Liver (tissue), 9 donors: Measurements from ENCODE around the gene PTRHD1. TPM values are rescaled to one million over a fixed set of nuclear protein-coding genes. Genes with fewer than 3 reads are reported as not detected.

Experiments
- DNase-seq: peaks from one replicate; pipeline ENCODE4 v3.0.0-alpha.2; 2017; ENCODE audit warnings: low spot score
- H3K27ac ChIP-seq, 2 donors: one replicate each; pipeline ENCODE4 v1.7.0; 2013; ENCODE audit warnings: inconsistent platforms in 2 of 2, low read length in 2 of 2, control low read depth in 1 of 2, low read depth in 1 of 2, mild to moderate bottlenecking in 1 of 2
- H3K27me3 ChIP-seq, 4 donors: one replicate each; pipeline versions ENCODE4 v1.6.1 to v1.7.0; 2013; ENCODE audit warnings: low read length in 3 of 4, inconsistent platforms in 1 of 4, mild to moderate bottlenecking in 1 of 4, moderate library complexity in 1 of 4; ENCODE audit not compliant: control insufficient read depth in 4 of 4, insufficient read depth in 4 of 4
- H3K36me3 ChIP-seq, 4 donors: one replicate each; pipeline versions ENCODE4 v1.6.1 to v1.7.0; 2013; ENCODE audit warnings: low read length in 3 of 4, mild to moderate bottlenecking in 3 of 4, low read depth in 1 of 4, moderate library complexity in 1 of 4; ENCODE audit not compliant: control insufficient read depth in 4 of 4, insufficient read depth in 3 of 4
- H3K4me1 ChIP-seq, 4 donors: one replicate each; pipeline versions ENCODE4 v1.6.1 to v1.7.0; 2013; ENCODE audit warnings: low read length in 3 of 4, mild to moderate bottlenecking in 3 of 4, moderate library complexity in 1 of 4; ENCODE audit not compliant: control insufficient read depth in 4 of 4, insufficient read depth in 4 of 4
- H3K4me3 ChIP-seq, 3 donors: one replicate each; pipeline versions ENCODE4 v1.6.1 to v1.7.0; 2013; ENCODE audit warnings: low read length in 3 of 3, control low read depth in 1 of 3, low read depth in 1 of 3, mild to moderate bottlenecking in 1 of 3
- H3K9ac ChIP-seq, 2 donors: one replicate each; pipeline ENCODE4 v1.7.0; 2013; ENCODE audit warnings: low read length in 2 of 2, mild to moderate bottlenecking in 2 of 2, moderate library complexity in 2 of 2, control low read depth in 1 of 2, low read depth in 1 of 2
- H3K9me3 ChIP-seq, 4 donors: one replicate each; pipeline versions ENCODE4 v1.6.1 to v1.7.0; 2013; ENCODE audit warnings: low read length in 3 of 4; ENCODE audit not compliant: control insufficient read depth in 4 of 4
- ATF3 ChIP-seq: IDR thresholded peaks from 2 replicates; pipeline ENCODE4 v1.6.1; 2016; ENCODE audit warnings: antibody characterized with exemption
- CTCF ChIP-seq: fragments of 150-350 bp; IDR thresholded peaks from 2 replicates; pipeline ENCODE4 v1.5.1; 2017; ENCODE audit warnings: improper control_type of control experiment, low read depth, low read length; ENCODE audit not compliant: missing input control
- EGR1 ChIP-seq, 2 donors: IDR thresholded peaks; 2 replicates each; pipeline ENCODE4 v1.6.1; 2016 to 2018; ENCODE audit warnings: antibody characterized with exemption in 2 of 2, low read depth in 2 of 2
- FOXA1 ChIP-seq: IDR thresholded peaks from 2 replicates; pipeline ENCODE4 v1.6.1; 2016; ENCODE audit warnings: antibody characterized with exemption
- HNF4G ChIP-seq: IDR thresholded peaks from 2 replicates; pipeline ENCODE4 v1.6.1; 2016; ENCODE audit warnings: antibody characterized with exemption
- JUND ChIP-seq, 2 donors: IDR thresholded peaks; 2 replicates each; pipeline ENCODE4 v1.6.1; 2016; ENCODE audit warnings: antibody characterized with exemption in 2 of 2
- MAX ChIP-seq: IDR thresholded peaks from 2 replicates; pipeline ENCODE4 v1.6.1; 2016; ENCODE audit warnings: antibody characterized with exemption
- NR2F2 ChIP-seq: IDR thresholded peaks from 2 replicates; pipeline ENCODE4 v1.6.1; 2016; ENCODE audit warnings: antibody characterized with exemption
- RAD21 ChIP-seq, 2 donors: IDR thresholded peaks; 2 replicates each; pipeline ENCODE4 v1.6.1; 2016; ENCODE audit warnings: antibody characterized with exemption in 2 of 2, mild to moderate bottlenecking in 2 of 2
- RXRA ChIP-seq, 2 donors: IDR thresholded peaks; 2 replicates each; pipeline ENCODE4 v1.6.1; 2017 to 2018; ENCODE audit warnings: antibody characterized with exemption in 2 of 2, mild to moderate bottlenecking in 1 of 2
- SP1 ChIP-seq: IDR thresholded peaks from 2 replicates; pipeline ENCODE4 v1.6.1; 2018; ENCODE audit warnings: antibody characterized with exemption, mild to moderate bottlenecking
- TAF1 ChIP-seq: conservative IDR thresholded peaks from 2 replicates; pipeline ENCODE4 v1.6.1; 2016; ENCODE audit warnings: antibody characterized with exemption, mild to moderate bottlenecking
- YY1 ChIP-seq: IDR thresholded peaks from 2 replicates; pipeline ENCODE4 v1.6.1; 2016; ENCODE audit warnings: antibody characterized with exemption, mild to moderate bottlenecking
- ZBTB33 ChIP-seq: IDR thresholded peaks from 2 replicates; pipeline ENCODE4 v1.6.1; 2016; ENCODE audit warnings: antibody characterized with exemption
- WGBS: extraction: QIAGEN DNeasy Blood & Tissue Kit; methylation state at CpG from one replicate; pipeline ENCODE4 v1.1.7; 2013; 5-methylcytosine and 5-hydroxymethylcytosine counted together
- polyA plus RNA-seq, 2 donors: library from polyadenylated mRNA; stranded (reverse) in 1 of 2; unstranded in 1 of 2; fragments of 200-250 nt in 1 of 2; fragments of >200 nt in 1 of 2; fragmentation: Nextera tagmentation in 1 of 2; extraction: Ambion mirVana in 1 of 2; gene quantifications; one replicate each; pipeline versions ENCODE4 v1.2.1 to v1.2.3, GENCODE V29; 2013 to 2015
- total RNA-seq, 2 donors: library from RNA; depleted of rRNA; stranded (reverse); fragments of >200 nt; gene quantifications; one replicate each; pipeline ENCODE4 v1.2.3, GENCODE V29; 2014
- donor health status: healthy.
- donor health status: healthy.
- donor health status: healthy.
- donor health status: healthy.
- donor health status: healthy.

PTRHD1 gene
- total and polyA plus RNA-seq, 4 donors = 9.9 to 50.9 (median 20.7) TPM

GRCh38 chr2:24830786-24831185 lies 37.6 kb upstream of the PTRHD1 start:
- TF ChIP-seq JUND (IDR thresholded peaks at IDR 0.05) (no peak), CTCF (no peak), TAF1 (no peak), MAX (no peak)
- DNase-seq = no peak
- H3K9me3 ChIP-seq = no peaks in the 10 kb centered on the region
- WGBS = 86% methylated on average over 12 of the region's 12 CpGs
- no peak overlapping the region for H3K4me3 ChIP-seq
- H3K27ac ChIP-seq = no peak overlapping the region
- no peak overlapping the region for H3K9ac ChIP-seq
- H3K27me3 ChIP-seq = no peaks in the 10 kb centered on the region
- peaks cover 0 to 2% (median 0%) of the 10 kb centered on the region in 4 donors for H3K4me1 ChIP-seq
- peaks cover 0 to 2% (median 0%) of the 10 kb centered on the region in 4 donors for H3K36me3 ChIP-seq

- 88% methylated on average over 5 of the region's 5 CpGs for WGBS
- H3K36me3 ChIP-seq = peaks cover 0 to 2% (median 0%) of the 10 kb centered on the region in 4 donors
- no peak for DNase-seq
- no peak overlapping the region for H3K27ac ChIP-seq
- no peaks in the 10 kb centered on the region for H3K27me3 ChIP-seq
- peaks cover 0 to 2% (median 0%) of the 10 kb centered on the region in 4 donors for H3K4me1 ChIP-seq
- TF ChIP-seq YY1 (no peak), NR2F2 (no peak), JUND (IDR thresholded peaks at IDR 0.05) (no peak), RAD21 (IDR thresholded peaks at IDR 0.05) (peak in 1 of 2 donors; percentile 57), RXRA (IDR thresholded peaks at IDR 0.05) (no peak), EGR1 (IDR thresholded peaks at IDR 0.05; ENCODE audit: low read depth in 2 of 2) (no peak), SP1 (no peak), TAF1 (no peak), MAX (no peak), HNF4G (no peak), ZBTB33 (no peak), ATF3 (no peak), CTCF (peak; percentile 12), FOXA1 (no peak)
- H3K4me3 ChIP-seq = no peak overlapping the region
- H3K9ac ChIP-seq = no peak overlapping the region
- no peaks in the 10 kb centered on the region for H3K9me3 ChIP-seq
Measured at GRCh38 chr2:24830351-24830750, 37.2 kb upstream of the PTRHD1 start.
